HAP-1 (cell line): ENCODE results near the gene BTBD1.
A peak's percentile ranks its signal among the peaks of the same experiment; 100 is the strongest.
"Not testable (repeated sequence)": the region's sequence is repeated elsewhere in the genome, so short reads cannot be mapped to it uniquely, and the experiment has no call there.

Source experiments
- DNase-seq, 2 experiments: peaks; one replicate each; pipeline ENCODE4 v3.0.0-alpha.2; 2016 to 2020; ENCODE audit warnings: low spot score in 2 of 2
- H3K27me3 ChIP-seq: fragments of 250-450 bp; sonication (Bioruptor Pico); 2 replicates; pipeline ENCODE4 v1.5.1; 2020; ENCODE audit warnings: low read depth, mild to moderate bottlenecking, moderate library complexity
- H3K36me3 ChIP-seq: fragments of 250-450 bp; sonication (Bioruptor Pico); replicated peaks from 2 replicates; pipeline ENCODE4 v1.5.1; 2020; ENCODE audit warnings: mild to moderate bottlenecking
- H3K4me1 ChIP-seq: fragments of 250-450 bp; sonication (Bioruptor Pico); 2 replicates; pipeline ENCODE4 v1.5.1; 2020; ENCODE audit warnings: mild to moderate bottlenecking
- H3K4me3 ChIP-seq: fragments of 250-450 bp; sonication (Bioruptor Pico); 2 replicates; pipeline ENCODE4 v1.5.1; 2020; ENCODE audit warnings: mild to moderate bottlenecking, moderate library complexity
- H3K9me3 ChIP-seq: fragments of 250-450 bp; sonication (Bioruptor Pico); 2 replicates; pipeline ENCODE4 v1.5.1; 2020; ENCODE audit warnings: mild to moderate bottlenecking, moderate library complexity
- in situ Hi-C: fragments of 300-500 bp; cut with MboI; formaldehyde crosslinking; loops from 3 replicates; pipeline ENCODE4 v1.14.3; 2020; ENCODE audit warnings: low sequenced_read_pairs, inconsistent platforms, mixed read lengths

BTBD1 gene

DNA sequence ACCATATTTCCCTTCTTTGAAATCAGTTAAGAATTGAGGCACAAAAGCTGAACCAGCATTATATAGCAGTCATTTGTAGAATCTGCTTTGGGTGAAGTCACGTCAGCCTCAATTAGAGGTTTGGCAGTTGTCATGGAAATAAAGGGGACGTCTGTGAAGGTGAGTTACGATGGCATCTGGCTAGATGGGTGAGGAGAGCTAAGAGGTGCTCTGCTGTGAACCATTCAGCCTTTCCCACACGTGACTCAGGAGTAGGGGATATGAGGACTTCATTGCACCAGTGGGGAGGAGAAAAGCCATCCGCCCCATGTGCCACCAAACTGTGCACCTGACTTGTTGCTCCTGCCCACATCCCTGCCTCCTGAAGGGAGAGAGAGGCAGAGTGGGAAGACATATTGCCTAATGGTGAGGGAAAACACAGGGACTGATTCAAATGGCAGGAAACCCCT lies 52.8 kb downstream of the BTBD1 start:
- Histone ChIP-seq H3K27me3 (no peaks in the 10 kb centered on the region), H3K9me3 (no peaks in the 10 kb centered on the region), H3K4me1 (peaks cover 17% of the 10 kb centered on the region), H3K4me3 (no peak overlapping the region), H3K36me3 (peaks cover 41% of the 10 kb centered on the region)
- in situ Hi-C loops: no loop called here
- no peak for DNase-seq

DNA sequence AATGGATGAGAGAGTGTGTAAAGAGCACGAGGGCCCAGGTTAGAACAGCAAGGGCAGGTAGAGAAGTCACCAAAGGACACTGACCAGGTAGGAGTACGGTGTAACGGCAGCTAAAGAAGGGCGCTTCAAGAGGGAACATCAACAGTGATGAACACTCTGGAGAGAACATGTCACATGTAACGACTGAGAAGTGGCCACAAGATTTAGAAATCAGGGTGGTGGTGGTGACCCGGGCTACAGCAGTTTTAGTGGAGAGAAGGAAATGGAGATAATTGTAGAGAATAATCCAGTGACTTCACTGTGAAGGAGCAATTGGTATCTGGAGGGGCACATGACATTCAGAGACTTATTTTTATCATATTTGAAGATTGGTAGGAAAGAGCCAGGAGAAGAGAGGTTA lies 54.4 kb downstream of the BTBD1 start:
- Histone ChIP-seq H3K4me1 (peaks cover 17% of the 10 kb centered on the region), H3K27me3 (no peaks in the 10 kb centered on the region), H3K9me3 (no peaks in the 10 kb centered on the region), H3K36me3 (peaks cover 44% of the 10 kb centered on the region), H3K4me3 (no peak overlapping the region)
- no peak for DNase-seq
- in situ Hi-C loops: no loop called here

DNA sequence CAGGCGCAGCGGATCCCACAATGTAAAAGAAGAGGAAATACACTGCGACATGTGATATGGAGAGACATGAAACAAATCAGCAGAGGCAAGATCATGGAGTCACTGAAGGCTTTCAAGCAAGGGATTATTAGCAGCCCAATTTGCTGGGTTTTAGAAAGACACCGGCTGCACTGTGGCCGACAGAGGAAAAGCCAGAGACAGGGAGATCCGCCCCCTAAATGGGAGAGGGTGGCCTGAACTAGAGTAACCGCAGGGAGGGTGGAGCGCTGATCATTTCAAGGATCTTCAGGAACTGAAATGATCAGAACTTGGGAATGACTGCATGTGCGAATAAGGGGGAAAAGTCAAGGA lies 55.0 kb downstream of the BTBD1 start:
- Histone ChIP-seq H3K9me3 (no peaks in the 10 kb centered on the region), H3K4me3 (peak overlapping the region; percentile 98), H3K4me1 (peaks cover 17% of the 10 kb centered on the region), H3K36me3 (peaks cover 44% of the 10 kb centered on the region), H3K27me3 (no peaks in the 10 kb centered on the region)
- in situ Hi-C loops: no loop called here
- no peak for DNase-seq

- DNase-seq: peak; percentile 97
- Histone ChIP-seq H3K27me3 (no peaks in the 10 kb centered on the region), H3K9me3 (no peaks in the 10 kb centered on the region), H3K4me1 (peaks cover 17% of the 10 kb centered on the region), H3K4me3 (peak within 1 kb of the TSS; percentile 98), H3K36me3 (peaks cover 46% of the 10 kb centered on the region)
- in situ Hi-C loops: no loop called here
Measured at GRCh38 chr15:83011271-83012075, 55.6 kb downstream of the BTBD1 start, which contains the start of gene C15orf40. C15orf40 (minus strand) TSS chr15:83011639; CDS start chr15:83011607, 32 bp downstream.

DNA sequence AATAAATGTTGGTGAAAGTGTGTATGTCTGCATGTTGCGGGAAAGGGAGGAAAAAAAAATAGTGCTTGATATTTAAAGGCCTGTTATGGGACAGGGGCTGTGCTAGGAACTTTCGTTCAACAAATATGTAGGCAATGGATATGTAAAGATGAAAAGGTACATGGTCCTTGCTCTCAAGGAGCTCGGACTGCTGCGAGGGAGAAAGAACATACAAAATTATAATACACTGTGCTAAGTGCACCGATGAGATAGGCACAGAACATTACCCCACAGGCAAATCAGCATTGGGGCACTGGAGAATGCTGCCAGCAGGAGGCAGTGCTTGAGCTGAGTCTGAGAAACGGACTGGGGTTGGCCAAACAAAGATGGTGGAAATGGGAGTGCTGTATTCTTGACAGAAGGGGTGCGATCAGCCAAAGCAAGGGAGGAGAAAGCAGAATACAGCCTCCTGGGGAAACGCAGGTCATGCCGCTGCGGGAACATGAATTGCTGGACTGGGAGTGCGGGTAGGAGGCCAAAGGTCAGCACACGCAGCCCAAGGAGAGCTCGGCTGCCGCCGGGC lies 56.3 kb downstream of the BTBD1 start:
- Histone ChIP-seq H3K4me3 (peak overlapping the region; percentile 98), H3K36me3 (peaks cover 48% of the 10 kb centered on the region), H3K4me1 (peaks cover 17% of the 10 kb centered on the region), H3K27me3 (no peaks in the 10 kb centered on the region), H3K9me3 (no peaks in the 10 kb centered on the region)
- in situ Hi-C loops: no loop called here
- DNase-seq: peak; percentile 82 to 90

GRCh38 chr15:83000672-83001031 lies 66.4 kb downstream of the BTBD1 start:
- H3K4me3 ChIP-seq, DNase-seq, H3K4me1 ChIP-seq, H3K9me3 ChIP-seq, H3K27me3 ChIP-seq: not testable (repeated sequence)
- in situ Hi-C loops: loop anchor here (10.0 kb wide), 1 partner anchor 466 kb away; no protein-coding TSS in a partner anchor
- peaks cover 16% of the 10 kb centered on the region for H3K36me3 ChIP-seq

GRCh38 chr15:82999905-83000671 lies 67.0 kb downstream of the BTBD1 start:
- Histone ChIP-seq H3K36me3 (peaks cover 10% of the 10 kb centered on the region), H3K27me3 (no peaks in the 10 kb centered on the region), H3K4me3 (no peak overlapping the region), H3K4me1 (no peaks in the 10 kb centered on the region), H3K9me3 (no peaks in the 10 kb centered on the region)
- in situ Hi-C loops: loop anchor here (10.0 kb wide), 1 partner anchor 465 kb away; no protein-coding TSS in a partner anchor
- DNase-seq: peak; percentile 54 to 83

GRCh38 chr15:82999426-82999825 lies 67.6 kb downstream of the BTBD1 start:
- no peaks in the 10 kb centered on the region for H3K27me3 ChIP-seq
- H3K36me3 ChIP-seq: peaks cover 5% of the 10 kb centered on the region
- H3K4me1 ChIP-seq: no peaks in the 10 kb centered on the region
- H3K4me3 ChIP-seq: no peak overlapping the region
- no peaks in the 10 kb centered on the region for H3K9me3 ChIP-seq
- in situ Hi-C loops: no loop called here
- no peak for DNase-seq

DNA sequence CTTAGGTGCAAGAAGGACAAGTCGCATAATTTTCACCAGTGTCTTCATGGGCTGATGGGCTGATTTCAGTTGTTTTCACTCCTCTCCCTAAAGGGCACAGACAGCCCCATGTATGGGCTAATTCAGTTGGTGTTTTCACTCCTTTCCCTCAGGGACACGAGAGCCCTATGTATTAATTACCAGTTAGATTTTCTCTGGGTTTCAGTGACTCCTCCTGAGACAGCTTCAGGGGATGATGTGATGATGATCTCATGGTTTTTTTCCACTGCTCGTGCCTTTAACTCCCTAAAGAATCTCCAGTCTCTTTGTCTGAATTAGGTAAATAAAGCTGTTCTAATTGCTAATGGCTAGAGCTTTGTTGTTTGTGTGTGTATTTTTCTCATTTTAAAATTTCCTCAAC lies 71.1 kb downstream of the BTBD1 start:
- no peak for DNase-seq
- in situ Hi-C loops: no loop called here
- H3K4me3 ChIP-seq: no peak overlapping the region

DNA sequence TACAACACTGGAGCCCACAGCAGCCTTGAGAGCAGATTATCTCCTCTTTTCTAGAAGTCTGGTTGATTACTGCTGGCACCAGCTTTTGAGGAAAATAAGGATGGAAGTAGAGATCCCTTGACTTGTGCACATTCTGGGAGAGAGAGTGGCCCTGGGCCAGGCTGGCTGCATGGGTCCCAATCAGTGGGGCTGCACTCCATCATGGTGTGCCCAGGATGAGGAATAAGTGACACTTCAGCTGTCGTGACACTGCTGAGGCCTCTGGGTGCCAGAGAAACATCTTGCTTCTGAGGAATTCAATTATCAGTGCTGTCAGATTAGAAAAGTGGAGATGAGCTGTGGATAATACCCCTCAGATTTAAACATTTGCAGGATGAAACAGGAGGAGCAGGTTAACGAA lies 72.0 kb downstream of the BTBD1 start:
- Histone ChIP-seq H3K4me3 (no peak overlapping the region), H3K9me3 (no peaks in the 10 kb centered on the region), H3K36me3 (peaks cover 6% of the 10 kb centered on the region), H3K4me1 (no peaks in the 10 kb centered on the region), H3K27me3 (no peaks in the 10 kb centered on the region)
- no peak for DNase-seq
- in situ Hi-C loops: no loop called here

More for the DNA sequence above, 71.1 kb downstream of the BTBD1 start:
- Histone ChIP-seq H3K4me1 (no peaks in the 10 kb centered on the region), H3K27me3 (no peaks in the 10 kb centered on the region), H3K9me3 (no peaks in the 10 kb centered on the region), H3K36me3 (peaks cover under 1% of the 10 kb centered on the region; the same call in 1 of the 2 replicates)

DNA sequence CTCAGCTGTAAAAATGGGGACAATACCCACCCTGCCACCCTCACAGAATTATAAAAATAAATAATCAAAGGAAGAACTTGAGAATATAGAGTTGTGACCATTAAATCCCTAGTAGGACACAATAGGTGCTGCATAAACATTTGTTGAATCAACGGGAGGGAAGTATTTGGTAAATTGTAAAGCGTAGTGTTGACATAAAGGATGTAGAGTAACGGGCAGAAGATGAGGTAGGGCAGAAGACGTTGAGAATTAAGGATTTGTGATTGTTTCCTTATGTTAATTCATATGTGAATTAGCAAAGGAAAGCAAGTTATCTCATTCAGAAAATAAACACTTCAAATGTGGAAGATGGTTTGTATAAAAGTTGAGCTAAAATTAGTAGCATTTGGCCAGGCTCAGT lies 73.9 kb downstream of the BTBD1 start:
- H3K9me3 ChIP-seq: no peaks in the 10 kb centered on the region
- no peak overlapping the region for H3K4me3 ChIP-seq
- no peaks in the 10 kb centered on the region for H3K4me1 ChIP-seq
- H3K27me3 ChIP-seq: no peaks in the 10 kb centered on the region
- in situ Hi-C loops: no loop called here
- H3K36me3 ChIP-seq: peaks cover 16% of the 10 kb centered on the region
- DNase-seq: no peak

- in situ Hi-C loops: no loop called here
- H3K27me3 ChIP-seq: no peaks in the 10 kb centered on the region
- no peaks in the 10 kb centered on the region for H3K4me1 ChIP-seq
- peaks cover 20% of the 10 kb centered on the region for H3K36me3 ChIP-seq
- no peak for DNase-seq
- H3K4me3 ChIP-seq: no peak overlapping the region
- H3K9me3 ChIP-seq: no peaks in the 10 kb centered on the region
Measured at GRCh38 chr15:82992436-82992998, 74.5 kb downstream of the BTBD1 start.

- no peaks in the 10 kb centered on the region for H3K9me3 ChIP-seq
Measured at GRCh38 chr15:82986442-82986780, 80.6 kb downstream of the BTBD1 start.

More at GRCh38 chr15:82986442-82986780, 80.6 kb downstream of the BTBD1 start:
- in situ Hi-C loops: no loop called here
- Histone ChIP-seq H3K4me1 (peaks cover 16% of the 10 kb centered on the region), H3K27me3 (no peaks in the 10 kb centered on the region), H3K36me3 (peaks cover 24% of the 10 kb centered on the region), H3K4me3 (peak overlapping the region; percentile 93)
- DNase-seq: peak in 1 of 2 experiments; percentile 36
